GM08714 (cell line): ENCODE measurements around the gene WNT1.

Experiments used
- H3K4me3 ChIP-seq: fragments of 200-500 bp; sonication (Bioruptor generic); 2 replicates; pipeline ENCODE4 v1.5.1; 2014; ENCODE audit warnings: mild to moderate bottlenecking, low read length, inconsistent platforms
- ZNF274 ChIP-seq: IDR thresholded peaks from 2 replicates; pipeline ENCODE4 v1.6.1; 2012; ENCODE audit warnings: mild to moderate bottlenecking, low read depth, low read length

Gene WNT1

GRCh38 chr12:48969833-48970701, 8.1 kb upstream of the WNT1 start:
- no peak for TF ChIP-seq ZNF274
- H3K4me3 ChIP-seq = no peak overlapping the region

- no peak overlapping the region; the same call in 1 of the 2 replicates for H3K4me3 ChIP-seq
Measured at GRCh38 chr12:48970702-48971334, 7.3 kb upstream of the WNT1 start.

DNA sequence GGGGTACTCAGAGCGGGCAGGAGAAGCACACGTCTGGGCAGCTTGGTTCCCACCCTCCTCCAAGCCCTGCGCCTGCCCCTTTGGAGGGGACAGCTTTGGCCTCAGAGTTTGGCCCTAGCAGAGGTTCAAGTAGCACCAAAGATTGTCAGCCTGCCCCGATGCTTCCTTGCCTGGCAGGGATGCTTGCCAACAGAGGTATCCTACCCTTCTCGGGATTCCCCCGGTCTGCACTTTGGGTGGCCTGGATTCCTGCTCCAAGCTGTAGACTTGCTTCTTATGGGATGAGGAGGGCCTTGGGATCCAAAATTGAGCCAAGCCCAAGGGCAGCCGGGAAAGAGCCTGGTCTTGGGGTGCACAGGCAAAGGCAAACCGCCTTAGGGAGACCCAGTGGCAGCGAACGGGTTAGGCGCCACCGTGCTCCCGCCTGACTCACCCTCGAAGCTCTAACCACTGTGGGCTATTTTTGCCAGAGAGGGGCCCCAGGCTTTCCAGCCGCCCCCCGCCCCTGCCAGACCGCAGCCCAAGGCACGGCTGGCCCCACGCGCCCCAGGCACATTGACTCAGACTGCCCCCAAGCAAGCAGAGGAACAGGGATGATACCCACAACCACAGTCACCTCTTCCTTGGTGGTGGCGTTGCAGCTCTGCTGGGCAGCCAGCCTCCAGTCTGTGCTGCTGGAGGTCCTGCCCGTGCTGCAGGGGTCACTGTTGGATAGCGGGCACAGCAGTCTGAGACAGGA, 5.7 kb upstream of the WNT1 start:
- no peak overlapping the region for H3K4me3 ChIP-seq
- TF ChIP-seq ZNF274 = no peak

More at GRCh38 chr12:48970702-48971334, 7.3 kb upstream of the WNT1 start:
- no peak for TF ChIP-seq ZNF274

DNA sequence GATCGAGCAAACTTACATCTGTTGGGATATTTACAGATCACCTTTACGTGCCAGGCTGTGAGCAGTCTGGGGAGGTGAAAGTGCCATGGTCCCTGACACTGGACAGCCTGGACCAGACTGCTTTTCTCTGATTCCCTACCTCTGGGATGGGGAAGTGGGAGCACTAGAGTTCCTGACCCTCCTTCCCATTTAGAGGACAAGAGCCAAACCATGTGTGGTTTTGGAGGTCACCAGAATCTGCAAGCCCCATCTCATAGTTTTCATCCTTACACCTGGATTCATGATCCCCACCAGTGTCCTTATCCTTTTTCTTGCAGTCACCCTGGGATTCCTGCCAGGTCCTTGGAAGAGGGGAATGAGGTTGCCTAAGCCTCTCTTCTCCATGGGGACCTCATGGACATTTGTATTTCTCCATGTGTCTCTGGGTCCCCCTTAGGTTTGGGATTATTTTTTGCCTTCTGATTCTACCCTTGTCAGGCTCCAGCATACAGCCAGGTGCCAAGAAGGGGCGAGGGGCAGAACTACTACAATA, 5.1 kb upstream of the WNT1 start:
- H3K4me3 ChIP-seq = no peak overlapping the region
- TF ChIP-seq ZNF274 = no peak

GRCh38 chr12:48973531-48973930, 4.6 kb upstream of the WNT1 start:
- no peak for TF ChIP-seq ZNF274
- H3K4me3 ChIP-seq = no peak overlapping the region

GRCh38 chr12:48973941-48974673, 4.0 kb upstream of the WNT1 start:
- no peak for TF ChIP-seq ZNF274
- H3K4me3 ChIP-seq = no peak overlapping the region

DNA sequence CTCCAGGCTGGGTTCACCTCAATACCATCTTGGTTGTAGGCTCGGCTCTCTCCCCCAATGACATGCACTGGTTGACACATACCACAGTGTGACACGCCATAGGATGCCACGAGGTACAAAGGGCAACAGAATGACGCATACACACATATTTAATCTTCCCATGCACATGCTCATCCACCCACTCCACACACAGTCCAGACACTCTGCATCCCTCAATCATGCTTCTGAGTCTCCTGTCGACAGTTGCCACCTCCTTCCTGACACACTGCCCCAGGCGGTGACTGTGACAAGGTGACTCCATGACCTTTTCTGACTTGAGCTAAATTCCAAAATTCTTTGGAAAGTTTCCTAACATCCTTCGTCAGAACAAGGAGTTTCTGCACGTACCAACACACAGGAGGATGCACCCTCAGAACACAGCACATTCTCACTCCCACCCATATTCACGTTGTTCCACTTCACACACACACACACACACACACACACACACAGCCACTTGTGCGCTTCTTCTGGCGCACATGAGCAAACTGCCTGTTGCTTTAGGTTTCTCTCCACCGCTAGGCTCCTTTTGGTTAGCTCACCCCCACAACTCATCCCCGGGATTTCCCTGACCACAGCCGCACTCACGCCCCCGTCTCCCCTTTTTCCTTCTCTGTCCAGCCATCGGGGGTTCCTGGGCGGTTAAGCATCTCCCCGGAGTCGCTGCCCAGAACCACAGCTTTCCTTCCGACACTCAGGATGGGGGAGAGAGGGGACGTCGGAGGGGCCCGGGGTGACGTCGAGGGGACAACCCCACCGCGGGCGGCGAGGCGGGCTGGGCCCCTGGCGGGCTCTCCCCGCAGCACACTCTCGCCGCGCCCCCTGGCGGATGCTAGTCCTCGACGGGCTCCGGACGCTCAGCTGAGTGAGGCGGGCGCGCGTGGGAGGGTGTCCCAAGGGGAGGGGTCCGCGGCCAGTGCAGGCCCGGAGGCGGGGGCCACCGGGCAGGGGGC, 536 bp upstream of the WNT1 start:
- no peak for TF ChIP-seq ZNF274

DNA sequence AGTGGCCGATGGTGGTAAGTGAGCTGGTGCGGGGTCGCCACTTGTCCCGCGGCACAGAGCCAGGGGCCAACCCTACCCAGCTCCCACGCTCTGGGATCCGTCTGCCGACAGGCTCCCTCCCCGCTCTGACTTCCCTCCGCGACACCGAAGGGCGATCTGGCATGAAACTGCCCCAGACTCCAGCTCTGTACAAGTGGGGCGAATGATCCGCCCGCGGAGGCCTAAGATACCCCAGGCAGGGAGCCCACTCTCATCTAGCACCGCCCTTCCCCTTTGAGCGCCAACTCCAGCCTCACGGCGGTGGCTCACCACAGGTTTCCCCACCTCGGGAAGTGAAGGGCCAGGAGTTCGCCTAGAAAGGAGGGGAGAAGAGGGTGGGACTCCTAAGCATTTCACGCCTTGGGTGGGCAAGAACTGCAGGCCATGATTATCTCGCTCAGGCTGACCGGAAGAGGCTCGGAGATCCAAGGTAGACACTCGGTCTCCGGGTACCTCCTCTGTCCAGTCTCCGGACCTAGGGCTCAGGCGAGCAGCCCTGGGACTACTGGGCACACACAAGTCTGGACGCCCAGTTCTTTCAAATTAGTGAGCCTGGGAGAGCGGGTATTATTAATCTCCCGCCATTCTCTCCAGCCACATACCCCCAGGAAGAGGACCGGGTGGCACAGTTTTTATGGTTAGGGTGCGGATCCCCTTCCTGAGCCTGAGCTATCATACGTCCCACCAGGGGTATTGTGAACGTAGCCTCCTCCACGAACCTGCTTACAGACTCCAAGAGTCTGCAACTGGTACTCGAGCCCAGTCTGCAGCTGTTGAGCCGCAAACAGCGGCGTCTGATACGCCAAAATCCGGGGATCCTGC, 849 bp downstream of the WNT1 start:
- peak overlapping the region; percentile 15; the same call in 1 of the 2 replicates for H3K4me3 ChIP-seq
- TF ChIP-seq ZNF274 = no peak

More for the DNA sequence above, 536 bp upstream of the WNT1 start:
- H3K4me3 ChIP-seq = no peak overlapping the region

- peak overlapping the region; percentile 15; the same call in 1 of the 2 replicates for H3K4me3 ChIP-seq
Measured at GRCh38 chr12:48979602-48980388, 1.7 kb downstream of the WNT1 start.

GRCh38 chr12:48980389-48980952, 2.3 kb downstream of the WNT1 start:
- H3K4me3 ChIP-seq = peak overlapping the region; percentile 15; the same call in 1 of the 2 replicates
- TF ChIP-seq ZNF274 = no peak

More at GRCh38 chr12:48979602-48980388, 1.7 kb downstream of the WNT1 start:
- TF ChIP-seq ZNF274 = no peak
